Cardiac fibroblast (primary cell): ENCODE measurements around the gene JPT2.

Experiments
- DNase-seq, 2 donors: peaks; one replicate each; pipeline versions ENCODE4 v3.0.0 to v3.0.0-alpha.2; 2010; ENCODE audit warnings: low read depth in 2 of 2
- H3K4me3 ChIP-seq, 2 donors: replicated peaks in 1 of 2; 1 replicate in 1 of 2; 2 replicates in 1 of 2; pipeline ENCODE4 v1.5.1; 2011; ENCODE audit warnings: low read depth in 2 of 2, low read length in 2 of 2, mild to moderate bottlenecking in 2 of 2, moderate library complexity in 1 of 2
- TF ChIP-seq, protein P1 (sequence below): IDR thresholded peaks from one replicate; pipeline ENCODE4 v1.5.1; 2011; ENCODE audit warnings: low read depth, mild to moderate bottlenecking, low read length, inconsistent platforms

Gene JPT2

DNA sequence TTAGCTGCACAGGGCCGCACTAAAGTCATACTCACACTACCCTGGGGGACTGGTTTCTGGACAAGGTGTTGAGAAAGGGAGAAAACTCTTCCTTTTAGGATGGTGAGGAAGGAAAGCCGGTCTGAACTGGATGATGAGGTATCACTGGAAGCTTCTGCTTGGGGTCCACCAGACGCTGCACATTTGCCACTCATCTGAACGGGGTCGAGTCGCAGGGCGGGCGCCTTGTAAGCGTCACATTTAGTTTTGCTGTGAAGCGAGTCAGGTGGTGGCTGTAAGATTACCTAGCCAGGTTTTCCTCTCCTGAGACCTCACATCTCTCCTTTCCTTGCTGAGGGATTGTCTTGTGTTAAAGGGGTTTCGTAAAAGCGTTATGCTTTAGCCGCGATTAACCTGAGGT, 2.3 kb downstream of the JPT2 start:
- no peak for DNase-seq
- TF ChIP-seq, protein P1, sequence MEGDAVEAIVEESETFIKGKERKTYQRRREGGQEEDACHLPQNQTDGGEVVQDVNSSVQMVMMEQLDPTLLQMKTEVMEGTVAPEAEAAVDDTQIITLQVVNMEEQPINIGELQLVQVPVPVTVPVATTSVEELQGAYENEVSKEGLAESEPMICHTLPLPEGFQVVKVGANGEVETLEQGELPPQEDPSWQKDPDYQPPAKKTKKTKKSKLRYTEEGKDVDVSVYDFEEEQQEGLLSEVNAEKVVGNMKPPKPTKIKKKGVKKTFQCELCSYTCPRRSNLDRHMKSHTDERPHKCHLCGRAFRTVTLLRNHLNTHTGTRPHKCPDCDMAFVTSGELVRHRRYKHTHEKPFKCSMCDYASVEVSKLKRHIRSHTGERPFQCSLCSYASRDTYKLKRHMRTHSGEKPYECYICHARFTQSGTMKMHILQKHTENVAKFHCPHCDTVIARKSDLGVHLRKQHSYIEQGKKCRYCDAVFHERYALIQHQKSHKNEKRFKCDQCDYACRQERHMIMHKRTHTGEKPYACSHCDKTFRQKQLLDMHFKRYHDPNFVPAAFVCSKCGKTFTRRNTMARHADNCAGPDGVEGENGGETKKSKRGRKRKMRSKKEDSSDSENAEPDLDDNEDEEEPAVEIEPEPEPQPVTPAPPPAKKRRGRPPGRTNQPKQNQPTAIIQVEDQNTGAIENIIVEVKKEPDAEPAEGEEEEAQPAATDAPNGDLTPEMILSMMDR = no peak
- no peak overlapping the region for H3K4me3 ChIP-seq

DNA sequence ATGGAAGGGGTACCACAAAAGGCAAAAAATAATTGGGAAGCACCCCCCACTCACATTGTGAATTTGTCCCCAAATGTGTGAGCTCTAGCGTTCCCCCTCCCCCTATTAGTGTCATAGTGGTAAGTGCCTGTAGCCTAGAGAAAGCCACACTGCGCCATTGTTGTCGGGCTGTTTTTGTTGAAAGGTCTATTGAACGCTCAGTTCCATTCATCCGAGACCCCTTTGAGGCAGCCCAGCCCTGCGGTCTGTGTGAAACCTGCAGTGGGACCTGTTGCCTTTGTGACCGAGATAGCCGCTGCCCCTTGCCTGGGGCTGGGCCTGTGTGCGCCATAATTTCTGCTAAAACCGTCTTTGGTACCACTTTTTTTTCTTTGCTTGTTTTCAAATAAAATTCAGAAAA, 3.0 kb downstream of the JPT2 start:
- DNase-seq = no peak
- TF ChIP-seq, protein P1 = no peak
- no peak overlapping the region for H3K4me3 ChIP-seq

DNA sequence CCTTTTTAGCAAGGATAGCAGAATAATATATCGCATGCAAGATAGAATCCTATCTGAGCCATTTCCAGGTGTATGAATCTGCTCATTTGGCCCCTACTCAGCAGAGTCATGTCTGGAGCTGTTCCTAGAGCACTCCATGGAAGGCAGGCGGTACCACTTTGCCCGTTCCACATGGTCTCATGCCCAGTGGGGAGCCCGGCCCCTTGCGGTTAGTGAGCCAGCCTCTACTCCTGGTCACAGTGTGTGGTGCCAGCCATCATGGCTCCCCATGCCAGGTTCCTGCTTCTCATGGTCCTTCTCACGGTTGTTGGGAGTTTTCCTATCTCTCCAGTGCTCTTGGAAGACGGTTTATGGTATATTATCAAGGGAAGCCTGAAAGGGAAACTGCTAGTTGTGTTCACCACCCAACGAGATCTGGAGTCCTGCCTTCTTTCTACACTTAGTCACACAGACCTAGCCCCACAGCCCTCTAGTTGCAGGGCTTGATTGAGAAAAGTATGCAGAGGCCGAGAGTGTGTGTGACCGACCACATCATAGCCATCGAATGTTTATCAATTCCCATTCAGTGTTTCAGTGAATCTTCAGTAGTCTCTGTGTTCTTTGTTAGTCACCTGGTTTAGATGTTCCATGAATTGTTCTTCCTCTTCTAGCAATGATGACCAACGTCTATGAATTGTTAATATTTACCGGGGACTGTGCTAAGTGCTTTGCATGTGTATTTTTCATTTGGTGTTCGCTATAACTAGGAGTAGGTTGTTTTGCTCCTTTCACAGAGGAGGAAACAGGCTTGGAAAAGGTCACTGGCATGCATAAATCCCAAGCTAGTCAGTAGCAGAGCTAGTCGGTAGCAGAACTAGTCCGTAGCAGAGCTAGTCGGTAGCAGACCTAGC, 9.6 kb downstream of the JPT2 start:
- TF ChIP-seq, protein P1 = no peak
- no peak for DNase-seq
- H3K4me3 ChIP-seq = no peak overlapping the region

DNA sequence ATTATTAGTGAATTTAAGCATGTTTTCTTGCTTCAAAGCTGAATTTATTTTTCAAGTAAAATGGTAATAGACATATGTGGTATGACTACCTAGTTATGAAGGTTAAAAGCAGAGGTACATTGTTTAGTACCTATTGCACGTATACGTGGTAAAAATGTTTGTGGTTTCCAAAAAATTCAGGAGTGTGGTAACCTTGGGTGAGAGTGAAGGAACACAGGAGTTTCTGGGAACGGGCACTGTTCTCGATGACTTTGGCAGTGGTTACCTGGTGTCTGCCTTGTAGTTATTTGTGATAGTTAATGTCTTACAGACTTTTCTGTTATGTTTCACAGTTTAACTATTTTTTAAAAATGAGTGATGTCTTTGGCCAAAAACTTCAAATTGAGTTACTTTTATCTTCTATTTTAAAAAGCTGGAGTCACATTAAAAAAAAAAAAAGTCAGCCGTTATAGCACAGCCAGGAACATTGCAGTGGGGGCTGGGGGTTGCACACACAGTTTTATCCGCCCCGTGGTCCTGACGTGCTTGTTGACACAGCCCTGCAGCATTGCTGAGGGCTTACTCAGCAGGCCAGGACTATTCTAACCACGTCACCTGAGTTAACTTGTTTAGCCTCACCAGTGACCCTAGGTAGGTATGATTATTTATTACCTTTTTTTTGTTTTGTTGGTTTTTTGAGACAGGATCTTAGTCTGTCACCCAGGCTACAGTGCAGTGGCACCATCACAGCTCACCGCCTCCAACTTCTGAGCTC, 10.9 kb downstream of the JPT2 start:
- H3K4me3 ChIP-seq = no peak overlapping the region
- DNase-seq = peak; percentile 57 to 87
- TF ChIP-seq, protein P1 = no peak

DNA sequence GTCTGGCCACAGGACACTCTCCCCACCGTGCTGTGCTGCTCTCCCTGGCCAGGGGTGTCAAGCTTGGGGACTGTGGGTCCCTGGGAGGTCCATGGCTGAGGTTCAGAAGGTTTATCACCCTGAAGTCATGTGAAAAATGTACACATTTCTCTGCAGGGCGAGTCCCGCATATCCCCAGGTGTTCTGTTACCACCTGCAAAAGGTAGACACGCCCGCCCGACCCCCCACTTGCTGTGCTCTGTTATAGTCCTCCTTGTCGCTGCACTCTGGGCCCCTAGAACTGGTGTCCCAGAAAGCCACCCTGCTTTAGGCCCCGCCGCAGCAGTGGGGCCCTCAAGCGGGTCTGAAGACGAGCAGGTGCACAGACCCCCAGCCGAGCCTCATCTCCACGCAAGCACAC, 11.8 kb downstream of the JPT2 start:
- H3K4me3 ChIP-seq = no peak overlapping the region
- no peak for DNase-seq
- TF ChIP-seq, protein P1 = no peak

DNA sequence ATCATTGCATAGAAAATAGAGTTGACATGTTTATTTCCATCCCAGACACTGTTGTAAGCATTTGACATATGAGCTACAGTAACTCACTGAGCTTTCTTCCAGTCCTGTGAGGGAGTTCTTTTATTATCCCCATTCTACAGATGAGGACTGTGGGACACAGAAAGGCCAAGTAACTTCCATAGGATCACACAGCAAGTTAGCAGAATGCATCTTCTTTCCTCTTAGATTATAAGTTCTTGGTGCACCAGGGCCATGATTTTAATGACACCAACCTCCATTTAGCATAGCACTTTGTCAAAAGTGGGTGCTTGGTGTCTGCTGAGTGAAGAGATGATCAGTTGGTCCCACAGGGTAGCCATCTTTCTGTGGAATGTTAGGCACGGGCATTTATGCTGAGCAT, 12.7 kb downstream of the JPT2 start:
- TF ChIP-seq, protein P1 = no peak
- DNase-seq = no peak

More for the DNA sequence above, 12.7 kb downstream of the JPT2 start:
- H3K4me3 ChIP-seq = no peak overlapping the region
